ENCODE measurements around the gene FANCE. TPM values are rescaled to one million over a fixed set of nuclear protein-coding genes. Genes with fewer than 3 reads are reported as not detected.

Gene FANCE
- total RNA-seq, 1 experiment from 2014 or later, result 19.2 TPM

GRCh38 chr6:35419417-35419816 is 32.7 kb upstream of the FANCE start:
- Histone ChIP-seq H3K27me3 (replicated peaks; ENCODE audit: insufficient read depth, low read depth, low read length, poor library complexity) (no peaks in the 10 kb centered on the region), H3K4me3 (ENCODE audit: low read depth, low read length, poor library complexity, severe bottlenecking) (no peak overlapping the region), H3K27ac (ENCODE audit: low read depth, low read length, poor library complexity, severe bottlenecking) (no peak overlapping the region), H3K4me1 (ENCODE audit: insufficient read depth, low read length, poor library complexity, severe bottlenecking) (peaks cover 4% of the 10 kb centered on the region), H3K9me3 (ENCODE audit: low read depth, low read length, poor library complexity, severe bottlenecking) (no peaks in the 10 kb centered on the region), H3K36me3 (ENCODE audit: insufficient read depth, low read length, poor library complexity, severe bottlenecking) (no peaks in the 10 kb centered on the region)
- no TSS peak for BruUV-seq (replicated peaks)
- POLR2A ChIA-PET (ENCODE audit: low non-redundant PET), result no interaction called here
- TF ChIP-seq EZH2 (IDR thresholded peaks at IDR 0.05; ENCODE audit: borderline replicate concordance, low read depth, low read length, poor library complexity, severe bottlenecking), result no peak
- TF ChIP-seq CTCF (conservative IDR thresholded peaks at IDR 0.05; ENCODE audit: low read depth, low read length), result peak; percentile 43
- intact Hi-C loops (cut with micrococcal nuclease; ENCODE audit: unreplicated experiment), result no loop called here
- DNase-seq (ENCODE audit: low spot score), result peak; percentile 57
- CTCF ChIA-PET, result interaction anchor here (0.5 to 1.4 kb wide), 3 partner anchors 30 to 77 kb away, joined by 4 to 11 read pairs (median 4); partner anchors contain the start of gene RPL10A

- H3K9me3 ChIP-seq (ENCODE audit: low read depth, low read length, poor library complexity, severe bottlenecking), result no peaks in the 10 kb centered on the region
- no peaks in the 10 kb centered on the region for H3K36me3 ChIP-seq (ENCODE audit: insufficient read depth, low read length, poor library complexity, severe bottlenecking)
- ChIA-PET CTCF (interaction anchor here (0.8 to 1.4 kb wide), 2 partner anchors 29 to 48 kb away, joined by 4 to 11 read pairs; partner anchors contain the start of gene RPL10A), POLR2A (ENCODE audit: low non-redundant PET) (no interaction called here)
- no TSS peak for BruUV-seq (replicated peaks)
- no peak overlapping the region for H3K4me3 ChIP-seq (ENCODE audit: low read depth, low read length, poor library complexity, severe bottlenecking)
- no peaks in the 10 kb centered on the region for H3K27me3 ChIP-seq (replicated peaks; ENCODE audit: insufficient read depth, low read depth, low read length, poor library complexity)
- no peak for DNase-seq (ENCODE audit: low spot score)
- H3K4me1 ChIP-seq (ENCODE audit: insufficient read depth, low read length, poor library complexity, severe bottlenecking), result peaks cover 4% of the 10 kb centered on the region
- intact Hi-C loops (cut with micrococcal nuclease; ENCODE audit: unreplicated experiment), result no loop called here
- no peak overlapping the region for H3K27ac ChIP-seq (ENCODE audit: low read depth, low read length, poor library complexity, severe bottlenecking)
- TF ChIP-seq CTCF (conservative IDR thresholded peaks at IDR 0.05; ENCODE audit: low read depth, low read length), result no peak
- no peak for TF ChIP-seq EZH2 (IDR thresholded peaks at IDR 0.05; ENCODE audit: borderline replicate concordance, low read depth, low read length, poor library complexity, severe bottlenecking)
Observed at GRCh38 chr6:35419961-35420360, 32.2 kb upstream of the FANCE start.

GRCh38 chr6:35425284-35425683 is 26.9 kb upstream of the FANCE start:
- CTCF ChIA-PET, result interaction anchor here (0.6 kb wide), 1 partner anchor 10 kb away, joined by 4 read pairs; no protein-coding TSS in a partner anchor
- no peaks in the 10 kb centered on the region for H3K27me3 ChIP-seq (replicated peaks; ENCODE audit: insufficient read depth, low read depth, low read length, poor library complexity)
- no peaks in the 10 kb centered on the region for H3K36me3 ChIP-seq (ENCODE audit: insufficient read depth, low read length, poor library complexity, severe bottlenecking)
- BruUV-seq (replicated peaks), result no TSS peak
- no peaks in the 10 kb centered on the region for H3K9me3 ChIP-seq (ENCODE audit: low read depth, low read length, poor library complexity, severe bottlenecking)
- intact Hi-C loops (cut with micrococcal nuclease; ENCODE audit: unreplicated experiment), result no loop called here
- DNase-seq (ENCODE audit: low spot score), result peak; percentile 49
- no peak for TF ChIP-seq CTCF (conservative IDR thresholded peaks at IDR 0.05; ENCODE audit: low read depth, low read length)
- TF ChIP-seq EZH2 (IDR thresholded peaks at IDR 0.05; ENCODE audit: borderline replicate concordance, low read depth, low read length, poor library complexity, severe bottlenecking), result no peak
- H3K27ac ChIP-seq (ENCODE audit: low read depth, low read length, poor library complexity, severe bottlenecking), result peak overlapping the region; percentile 37
- no peak overlapping the region for H3K4me3 ChIP-seq (ENCODE audit: low read depth, low read length, poor library complexity, severe bottlenecking)
- POLR2A ChIA-PET (ENCODE audit: low non-redundant PET), result no interaction called here
- no peaks in the 10 kb centered on the region for H3K4me1 ChIP-seq (ENCODE audit: insufficient read depth, low read length, poor library complexity, severe bottlenecking)

All from A673 (cell line).